Retinal pigment epithelial cell (primary cell): Measurements from ENCODE around the gene ARHGAP24.

ENCODE experiments used
- DNase-seq: peaks from one replicate; pipeline ENCODE4 v3.0.0-alpha.2; 2010; ENCODE audit warnings: low read depth
- H3K4me3 ChIP-seq: 2 replicates; pipeline ENCODE4 v1.5.1; 2011; ENCODE audit warnings: mild to moderate bottlenecking, low read length, control low read depth, moderate library complexity
- TF ChIP-seq, protein P1 (sequence below): conservative IDR thresholded peaks from 2 replicates; pipeline ENCODE4 v1.5.1; 2011; ENCODE audit warnings: low read depth, low read length, control low read depth, inconsistent platforms

Gene ARHGAP24

DNA sequence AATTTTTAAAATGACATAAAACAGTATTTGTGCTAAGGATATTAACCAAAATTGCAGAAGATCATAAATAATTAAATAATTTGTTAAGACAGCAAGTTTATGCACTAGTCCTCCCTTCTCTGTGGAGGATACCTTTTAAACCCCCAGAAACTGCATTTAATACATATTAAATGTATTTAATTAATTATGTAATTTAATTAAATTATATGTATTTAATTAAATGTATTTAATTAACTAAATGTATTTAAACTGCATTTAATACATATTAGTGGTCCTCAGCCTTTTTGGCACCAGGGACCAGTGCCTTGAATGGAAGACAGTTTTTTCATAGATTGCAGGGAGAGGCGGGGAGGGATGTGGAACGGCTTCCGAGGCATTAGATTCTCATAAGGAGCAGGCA lies 404.6 kb downstream of the ARHGAP24 start:
- TF ChIP-seq, protein P1, sequence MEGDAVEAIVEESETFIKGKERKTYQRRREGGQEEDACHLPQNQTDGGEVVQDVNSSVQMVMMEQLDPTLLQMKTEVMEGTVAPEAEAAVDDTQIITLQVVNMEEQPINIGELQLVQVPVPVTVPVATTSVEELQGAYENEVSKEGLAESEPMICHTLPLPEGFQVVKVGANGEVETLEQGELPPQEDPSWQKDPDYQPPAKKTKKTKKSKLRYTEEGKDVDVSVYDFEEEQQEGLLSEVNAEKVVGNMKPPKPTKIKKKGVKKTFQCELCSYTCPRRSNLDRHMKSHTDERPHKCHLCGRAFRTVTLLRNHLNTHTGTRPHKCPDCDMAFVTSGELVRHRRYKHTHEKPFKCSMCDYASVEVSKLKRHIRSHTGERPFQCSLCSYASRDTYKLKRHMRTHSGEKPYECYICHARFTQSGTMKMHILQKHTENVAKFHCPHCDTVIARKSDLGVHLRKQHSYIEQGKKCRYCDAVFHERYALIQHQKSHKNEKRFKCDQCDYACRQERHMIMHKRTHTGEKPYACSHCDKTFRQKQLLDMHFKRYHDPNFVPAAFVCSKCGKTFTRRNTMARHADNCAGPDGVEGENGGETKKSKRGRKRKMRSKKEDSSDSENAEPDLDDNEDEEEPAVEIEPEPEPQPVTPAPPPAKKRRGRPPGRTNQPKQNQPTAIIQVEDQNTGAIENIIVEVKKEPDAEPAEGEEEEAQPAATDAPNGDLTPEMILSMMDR = no peak
- H3K4me3 ChIP-seq = no peak overlapping the region
- DNase-seq = no peak

DNA sequence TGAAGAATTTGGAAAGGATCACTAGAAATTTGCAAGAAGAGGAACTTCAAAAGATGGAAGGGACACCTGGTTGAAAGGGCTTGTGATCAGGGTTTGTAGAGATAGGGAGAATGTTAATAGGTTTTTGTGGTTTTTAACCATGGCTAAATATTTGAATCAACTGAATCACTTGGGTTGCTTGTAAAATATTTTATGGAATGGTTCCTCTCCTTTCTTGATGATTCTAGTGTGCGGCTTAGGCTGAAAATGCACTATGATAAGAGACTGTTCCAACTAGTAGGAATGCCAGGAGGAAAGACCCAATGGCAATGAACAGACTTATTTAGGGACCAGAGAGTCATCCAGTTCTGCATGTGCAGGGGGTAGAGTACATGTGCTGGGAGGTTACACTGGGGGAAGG lies 408.2 kb downstream of the ARHGAP24 start:
- TF ChIP-seq, protein P1 = no peak
- H3K4me3 ChIP-seq = no peak overlapping the region
- DNase-seq = no peak

DNA sequence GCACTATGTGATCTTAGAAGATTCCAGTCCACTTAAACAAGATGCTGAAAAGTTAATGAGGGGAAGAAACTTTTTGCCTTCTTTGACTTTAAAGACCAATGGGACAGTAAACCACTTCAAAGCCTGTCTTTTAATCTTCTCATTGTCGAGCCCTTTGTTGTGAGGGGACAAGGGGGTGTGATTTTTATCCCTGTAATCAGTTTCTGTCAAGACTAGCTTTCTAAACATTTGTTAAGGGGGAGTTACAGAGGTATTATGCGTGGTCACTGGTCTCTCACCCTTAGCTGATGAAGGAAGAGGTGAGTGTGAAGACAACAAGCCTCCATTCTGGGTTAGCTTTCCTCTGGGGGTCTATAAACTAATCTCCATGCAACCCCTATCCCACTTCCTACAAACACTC lies 409.3 kb downstream of the ARHGAP24 start:
- H3K4me3 ChIP-seq = no peak overlapping the region
- TF ChIP-seq, protein P1 = no peak
- no peak for DNase-seq

DNA sequence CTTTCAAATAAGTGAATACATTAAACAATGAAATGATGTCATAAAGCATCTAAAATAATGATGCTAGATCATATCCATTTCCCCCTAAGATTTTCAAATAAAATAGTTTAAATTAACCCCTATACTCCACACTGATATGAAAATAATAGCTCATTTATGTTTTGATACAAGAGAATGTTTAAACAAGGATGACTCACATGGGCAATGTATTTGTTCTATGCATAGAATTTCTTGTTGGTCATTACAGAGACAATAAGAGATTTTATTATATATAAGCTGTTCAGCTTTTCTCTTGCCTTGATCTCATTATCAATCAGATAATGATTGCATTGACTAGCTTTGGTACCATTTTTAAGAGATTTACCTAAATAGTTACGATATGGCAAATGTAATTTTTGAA lies 411.7 kb downstream of the ARHGAP24 start:
- no peak overlapping the region for H3K4me3 ChIP-seq
- DNase-seq = no peak
- TF ChIP-seq, protein P1 = no peak

DNA sequence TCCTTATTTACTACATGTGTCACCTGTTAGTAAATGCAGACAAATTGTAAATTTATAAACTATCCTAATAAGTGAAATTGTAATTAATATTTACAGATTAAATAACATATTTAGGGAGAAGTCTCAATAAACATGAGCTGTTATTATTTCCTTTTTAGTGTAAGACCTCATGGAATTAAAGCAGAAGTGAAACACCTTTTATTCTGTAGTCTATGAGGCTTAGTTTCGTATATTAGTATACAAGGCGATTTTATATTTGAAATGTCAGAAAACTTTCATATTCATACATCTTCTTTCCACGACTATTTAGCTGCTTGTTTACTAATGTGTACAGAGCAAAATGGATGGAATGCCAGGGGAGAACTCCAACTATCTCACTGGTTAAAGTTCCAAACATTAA lies 414.4 kb downstream of the ARHGAP24 start:
- no peak for DNase-seq
- no peak overlapping the region for H3K4me3 ChIP-seq
- TF ChIP-seq, protein P1 = no peak

DNA sequence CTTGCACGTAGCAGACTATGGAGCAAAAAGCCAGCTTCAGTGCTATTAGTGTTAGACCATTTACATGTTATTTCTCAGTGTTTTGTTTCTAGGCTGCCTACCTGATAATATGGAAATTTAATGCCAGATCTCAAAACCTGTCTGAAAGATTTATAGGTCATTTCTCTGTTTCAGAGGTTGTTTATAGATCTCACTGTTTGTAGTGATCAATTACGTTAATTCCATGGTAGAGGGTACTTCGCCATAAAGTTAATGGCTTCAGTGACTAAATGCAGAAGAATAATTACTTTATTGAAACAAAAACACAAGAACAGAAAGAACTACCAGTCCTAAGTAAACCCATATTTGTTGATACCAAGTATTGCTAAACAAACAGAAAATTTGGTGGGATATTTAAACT lies 420.8 kb downstream of the ARHGAP24 start:
- TF ChIP-seq, protein P1 = no peak
- no peak for DNase-seq
- H3K4me3 ChIP-seq = no peak overlapping the region

DNA sequence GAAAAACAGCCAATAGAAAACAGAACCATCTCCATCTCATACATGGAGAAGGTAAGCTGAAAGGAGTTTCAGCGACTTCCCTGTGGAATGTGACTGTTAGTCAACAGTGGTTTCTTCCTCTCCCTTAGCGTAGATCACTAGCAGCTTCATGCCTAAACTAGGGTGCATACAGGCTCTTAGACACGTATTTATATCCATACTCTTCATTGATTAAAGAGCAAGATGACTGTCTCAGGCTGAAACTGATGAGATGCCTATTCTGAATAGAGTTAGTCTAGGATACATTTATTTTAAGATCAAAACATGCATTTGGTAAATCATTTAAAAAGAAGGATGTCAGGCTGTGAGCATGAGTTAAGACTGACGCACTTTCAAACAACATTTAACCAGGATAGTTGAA lies 423.3 kb downstream of the ARHGAP24 start:
- TF ChIP-seq, protein P1 = no peak
- no peak overlapping the region for H3K4me3 ChIP-seq
- no peak for DNase-seq
